Tibial artery (tissue), 4 donors: ENCODE measurements around the gene MPRIP.

Source experiments
- DNase-seq, 2 donors: peaks; one replicate each; pipeline ENCODE4 v3.0.0-alpha.2; 2019
- H3K27ac ChIP-seq, 2 donors: fragments of 200-600 bp; sonication (generic) in 1 of 2; 1 replicate in 1 of 2; 2 replicates in 1 of 2; pipeline ENCODE4 v1.5.1; 2018 to 2019; ENCODE audit warnings: mild to moderate bottlenecking in 1 of 2
- H3K27me3 ChIP-seq, 2 donors: fragments of 200-600 bp; sonication (generic) in 1 of 2; one replicate each; pipeline versions ENCODE4 v1.5.1 to v1.6.0; 2016 to 2019
- H3K36me3 ChIP-seq, 3 donors: fragments of 200-600 bp; sonication (generic) in 2 of 3; one replicate each; pipeline ENCODE4 v1.5.1; 2016 to 2019; ENCODE audit warnings: mild to moderate bottlenecking in 2 of 3
- H3K4me1 ChIP-seq, 4 donors: fragments of 200-600 bp; sonication (generic) in 2 of 4; 1 replicate in 3 of 4; 2 replicates in 1 of 4; pipeline ENCODE4 v1.5.1; 2016 to 2019
- H3K4me3 ChIP-seq, 2 donors: fragments of 200-600 bp; sonication (generic) in 1 of 2; 1 replicate in 1 of 2; 2 replicates in 1 of 2; pipeline ENCODE4 v1.5.1; 2018 to 2019; ENCODE audit warnings: mild to moderate bottlenecking in 2 of 2
- H3K9me3 ChIP-seq, 3 donors: fragments of 200-600 bp; sonication (generic) in 1 of 3; one replicate each; pipeline ENCODE4 v1.5.1; 2016 to 2019
- intact Hi-C: fragments of 100-400 bp; cut with DNase I; formaldehyde crosslinking; loops from one replicate; pipeline ENCODE4 v1.15.0; 2023; ENCODE audit warnings: low total_unique reads
- TF ChIP-seq, protein P1 (sequence below), 2 experiments: fragments of 200-600 bp in 1 of 2; fragments of 450-650 bp in 1 of 2; IDR thresholded peaks; one replicate each; pipeline ENCODE4 v1.5.1; 2017 to 2019; ENCODE audit warnings: antibody characterized with exemption in 2 of 2, mild to moderate bottlenecking in 1 of 2, moderate library complexity in 1 of 2

Gene MPRIP

DNA sequence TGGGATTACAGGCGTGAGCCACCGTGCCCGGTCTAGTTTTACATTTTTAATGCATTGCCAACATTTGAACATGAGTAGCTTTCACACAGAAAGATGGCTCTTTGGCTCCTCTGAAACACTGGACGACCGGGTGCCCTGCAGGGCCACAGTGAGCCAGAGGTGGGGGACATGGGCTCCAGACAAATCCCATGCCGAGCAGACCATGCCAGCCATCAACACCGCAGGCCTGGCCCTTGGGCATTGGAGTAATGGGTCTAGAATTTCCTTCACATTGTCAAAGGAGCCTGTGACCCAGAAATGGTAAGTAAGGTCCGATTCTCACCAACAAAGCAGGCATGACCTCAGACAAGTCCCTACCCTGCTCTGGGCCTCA, 21.4 kb upstream of the MPRIP start:
- Histone ChIP-seq H3K4me1 (peaks cover 0 to 42% (median 28%) of the 10 kb centered on the region in 4 donors), H3K36me3 (no peaks in the 10 kb centered on the region), H3K27ac (peak overlapping the region; percentile 78 to 79), H3K27me3 (no peaks in the 10 kb centered on the region), H3K4me3 (no peak overlapping the region), H3K9me3 (no peaks in the 10 kb centered on the region)
- intact Hi-C loops, result no loop called here
- no peak for DNase-seq
- TF ChIP-seq, protein P1, sequence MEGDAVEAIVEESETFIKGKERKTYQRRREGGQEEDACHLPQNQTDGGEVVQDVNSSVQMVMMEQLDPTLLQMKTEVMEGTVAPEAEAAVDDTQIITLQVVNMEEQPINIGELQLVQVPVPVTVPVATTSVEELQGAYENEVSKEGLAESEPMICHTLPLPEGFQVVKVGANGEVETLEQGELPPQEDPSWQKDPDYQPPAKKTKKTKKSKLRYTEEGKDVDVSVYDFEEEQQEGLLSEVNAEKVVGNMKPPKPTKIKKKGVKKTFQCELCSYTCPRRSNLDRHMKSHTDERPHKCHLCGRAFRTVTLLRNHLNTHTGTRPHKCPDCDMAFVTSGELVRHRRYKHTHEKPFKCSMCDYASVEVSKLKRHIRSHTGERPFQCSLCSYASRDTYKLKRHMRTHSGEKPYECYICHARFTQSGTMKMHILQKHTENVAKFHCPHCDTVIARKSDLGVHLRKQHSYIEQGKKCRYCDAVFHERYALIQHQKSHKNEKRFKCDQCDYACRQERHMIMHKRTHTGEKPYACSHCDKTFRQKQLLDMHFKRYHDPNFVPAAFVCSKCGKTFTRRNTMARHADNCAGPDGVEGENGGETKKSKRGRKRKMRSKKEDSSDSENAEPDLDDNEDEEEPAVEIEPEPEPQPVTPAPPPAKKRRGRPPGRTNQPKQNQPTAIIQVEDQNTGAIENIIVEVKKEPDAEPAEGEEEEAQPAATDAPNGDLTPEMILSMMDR (IDR thresholded peaks at IDR 0.05), result no peak

DNA sequence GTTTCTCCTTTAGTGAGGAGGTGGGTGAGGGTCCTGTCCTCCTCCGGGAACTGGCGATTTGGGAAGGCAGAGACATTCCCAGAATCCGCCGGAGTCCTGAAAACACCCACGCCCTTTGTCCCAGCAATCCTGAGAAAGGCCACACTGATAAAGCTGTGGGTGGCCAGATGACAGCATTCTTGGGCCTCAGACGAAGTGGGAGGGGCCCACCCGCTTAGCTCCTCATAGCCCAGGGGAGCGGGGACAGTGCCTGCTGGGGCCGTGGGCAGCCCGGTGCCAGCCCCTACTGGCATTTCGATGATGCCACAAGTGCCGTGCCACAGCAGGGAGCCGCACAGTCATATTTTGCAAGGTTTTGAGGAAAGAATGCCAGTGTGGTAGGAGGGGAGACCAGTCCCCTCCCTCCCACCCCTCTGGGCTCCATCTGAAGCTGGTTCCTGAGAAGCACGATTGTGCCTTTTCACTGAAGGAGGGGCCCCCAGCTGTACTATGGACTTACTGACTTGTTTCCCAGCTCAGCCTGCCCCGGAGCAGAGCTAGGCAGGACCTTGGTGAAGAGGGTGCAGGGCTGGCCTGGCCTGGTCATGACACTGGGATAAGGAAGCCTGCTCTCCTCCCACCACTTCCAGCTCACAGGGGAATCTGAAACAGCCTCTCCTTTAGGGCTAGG, 20.9 kb upstream of the MPRIP start:
- H3K36me3 ChIP-seq, result no peaks in the 10 kb centered on the region
- peaks cover 0 to 42% (median 30%) of the 10 kb centered on the region in 4 donors for H3K4me1 ChIP-seq
- no peaks in the 10 kb centered on the region for H3K9me3 ChIP-seq
- TF ChIP-seq, protein P1 (IDR thresholded peaks at IDR 0.05), result no peak
- peak overlapping the region; percentile 78 to 79 for H3K27ac ChIP-seq
- no peaks in the 10 kb centered on the region for H3K27me3 ChIP-seq
- intact Hi-C loops, result no loop called here
- DNase-seq, result peak; percentile 65 to 87
- no peak overlapping the region for H3K4me3 ChIP-seq

DNA sequence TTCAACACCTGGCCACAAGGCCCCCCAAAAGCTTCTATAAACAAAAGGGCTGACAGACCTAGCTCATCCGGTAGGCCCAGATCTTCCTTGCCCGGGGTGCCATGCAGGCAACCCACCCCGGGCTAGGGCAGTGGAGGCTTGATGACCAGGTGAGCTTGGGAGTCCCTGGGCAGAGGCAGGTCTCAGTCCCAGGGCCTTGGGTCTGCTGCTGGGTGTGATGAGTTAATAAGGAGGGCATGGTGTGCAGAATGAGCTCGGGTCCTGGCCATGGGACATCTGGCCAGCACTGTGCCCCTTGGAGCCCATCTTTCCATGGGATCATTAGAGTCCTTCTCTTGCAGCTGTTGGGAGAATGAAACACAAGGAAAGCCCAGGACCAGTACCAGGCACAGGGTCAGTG, 20.2 kb upstream of the MPRIP start:
- TF ChIP-seq, protein P1 (IDR thresholded peaks at IDR 0.05), result no peak
- H3K27ac ChIP-seq, result peak overlapping the region; percentile 78 to 79

DNA sequence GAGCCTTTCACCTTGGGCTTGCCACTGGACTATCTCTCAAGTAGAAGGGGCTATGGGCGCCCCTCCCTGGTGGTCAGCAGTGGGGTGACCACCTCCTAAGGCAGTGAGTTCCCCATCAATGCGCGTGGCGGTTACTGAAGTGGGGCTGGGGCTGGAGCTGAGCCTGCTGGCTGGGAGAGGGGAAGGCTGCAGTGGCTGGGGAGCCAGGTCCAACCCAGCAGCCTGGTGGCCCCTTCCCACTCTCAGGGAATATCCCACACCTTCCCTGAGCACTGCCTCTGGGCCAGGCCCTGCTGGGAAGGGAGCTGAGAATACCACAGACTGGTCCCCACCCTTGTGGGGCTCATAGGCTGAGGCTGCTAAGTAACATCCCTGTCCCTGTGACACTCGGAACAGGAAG, 19.8 kb upstream of the MPRIP start:
- intact Hi-C loops, result no loop called here
- Histone ChIP-seq H3K4me1 (peaks cover 0 to 42% (median 30%) of the 10 kb centered on the region in 4 donors), H3K27me3 (no peaks in the 10 kb centered on the region), H3K4me3 (no peak overlapping the region), H3K36me3 (no peaks in the 10 kb centered on the region), H3K9me3 (no peaks in the 10 kb centered on the region), H3K27ac (peak overlapping the region; percentile 78 to 79)
- DNase-seq, result no peak
- TF ChIP-seq, protein P1 (IDR thresholded peaks at IDR 0.05), result no peak

More for the DNA sequence above, 20.2 kb upstream of the MPRIP start:
- DNase-seq, result no peak
- intact Hi-C loops, result no loop called here
- Histone ChIP-seq H3K9me3 (no peaks in the 10 kb centered on the region), H3K27me3 (no peaks in the 10 kb centered on the region), H3K4me1 (peaks cover 0 to 42% (median 30%) of the 10 kb centered on the region in 4 donors), H3K4me3 (no peak overlapping the region), H3K36me3 (no peaks in the 10 kb centered on the region)

DNA sequence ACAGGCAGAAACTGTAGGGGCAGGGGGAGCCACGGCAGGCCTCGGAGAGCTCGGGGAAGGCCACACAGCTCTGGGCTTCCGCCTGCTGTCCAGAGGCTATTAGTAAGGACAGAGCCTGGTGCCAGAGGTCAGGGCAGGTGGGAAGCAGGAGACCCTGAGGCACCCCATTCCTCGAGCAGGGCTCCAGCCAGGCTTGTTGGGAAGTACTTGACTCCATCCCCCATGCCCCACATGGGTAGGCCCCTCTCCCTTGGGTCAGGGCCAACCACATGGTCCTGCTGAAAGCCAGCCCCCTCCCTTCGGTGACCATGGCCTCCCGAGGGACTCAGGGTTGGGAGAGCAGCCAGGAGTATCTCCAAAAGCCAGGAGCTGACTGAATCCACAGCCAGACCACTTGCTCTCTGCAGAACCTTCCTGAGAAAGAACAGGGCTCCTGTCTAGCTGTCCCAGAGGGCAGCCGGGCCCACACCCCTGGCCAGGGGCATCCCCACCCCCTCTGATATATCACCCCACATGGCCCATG, 17.4 kb upstream of the MPRIP start:
- Histone ChIP-seq H3K4me3 (no peak overlapping the region), H3K27ac (peak overlapping the region in 1 of 2 donors; percentile 12), H3K9me3 (no peaks in the 10 kb centered on the region), H3K27me3 (no peaks in the 10 kb centered on the region), H3K4me1 (peaks cover 0 to 41% (median 30%) of the 10 kb centered on the region in 4 donors), H3K36me3 (no peaks in the 10 kb centered on the region)
- DNase-seq, result no peak
- intact Hi-C loops, result no loop called here
- TF ChIP-seq, protein P1 (IDR thresholded peaks at IDR 0.05), result no peak
